Left ventricle myocardium inferior (tissue), 1 donor: ENCODE data around the gene LIN7A. TPM values are rescaled to one million over a fixed set of nuclear protein-coding genes. Genes with fewer than 3 reads are reported as not detected.

Experiments
- DNase-seq: peaks from one replicate; pipeline ENCODE4 v3.0.0-alpha.2; 2020
- H3K27ac ChIP-seq: fragments of 200-600 bp; replicated peaks from 2 replicates; pipeline ENCODE4 v1.8.0; 2021
- H3K27me3 ChIP-seq: fragments of 200-600 bp; 2 replicates; pipeline ENCODE4 v1.8.0; 2021; ENCODE audit warnings: low read depth
- H3K36me3 ChIP-seq: fragments of 200-600 bp; 2 replicates; pipeline ENCODE4 v1.8.0; 2021
- H3K4me1 ChIP-seq: fragments of 200-600 bp; 2 replicates; pipeline ENCODE4 v1.8.0; 2021
- H3K4me3 ChIP-seq: fragments of 200-600 bp; 2 replicates; pipeline ENCODE4 v1.8.0; 2021; ENCODE audit warnings: mild to moderate bottlenecking, moderate library complexity
- H3K9me3 ChIP-seq: fragments of 200-600 bp; replicated peaks from 2 replicates; pipeline ENCODE4 v1.8.0; 2021
- CTCF ChIP-seq: fragments of 200-600 bp; IDR thresholded peaks from 2 replicates; pipeline ENCODE4 v1.8.0; 2021; ENCODE audit warnings: antibody characterized with exemption, mild to moderate bottlenecking, borderline replicate concordance
- intact Hi-C: fragments of 100-400 bp; cut with micrococcal nuclease; formaldehyde crosslinking; loops from one replicate; pipeline ENCODE4 v1.11.0; 2022
- total RNA-seq: library from RNA; stranded (reverse); fragmentation: NEBNext Ultra II Directional; extraction: Animal tissue kit (Norgen Biotek cat#: 25700); gene quantifications from one replicate; pipeline ENCODE4 v1.2.1, GENCODE V29; 2021
- donor health status: DM: no; HTN: yes; CAD: no; lungs with severe emphysema.

LIN7A gene
- total RNA-seq, 1 donor from 2014 or later = 11.9 TPM

- Histone ChIP-seq H3K27ac (no peak overlapping the region), H3K27me3 (no peaks in the 10 kb centered on the region), H3K4me1 (peaks cover 36% of the 10 kb centered on the region), H3K9me3 (no peaks in the 10 kb centered on the region), H3K4me3 (no peak overlapping the region), H3K36me3 (no peaks in the 10 kb centered on the region)
- no peak for DNase-seq
- no peak for TF ChIP-seq CTCF
- intact Hi-C loops = no loop called here
Observed at GRCh38 chr12:80861641-80862378, 75.9 kb downstream of the LIN7A start.

- peaks cover 36% of the 10 kb centered on the region for H3K4me1 ChIP-seq
- DNase-seq = no peak
- H3K27me3 ChIP-seq = no peaks in the 10 kb centered on the region
- H3K9me3 ChIP-seq = no peaks in the 10 kb centered on the region
- H3K27ac ChIP-seq = no peak overlapping the region
- H3K4me3 ChIP-seq = no peak overlapping the region
- H3K36me3 ChIP-seq = no peaks in the 10 kb centered on the region
- intact Hi-C loops = no loop called here
- no peak for TF ChIP-seq CTCF
Observed at GRCh38 chr12:80860928-80861327, 76.8 kb downstream of the LIN7A start.

GRCh38 chr12:80860206-80860605, 77.5 kb downstream of the LIN7A start:
- no peak for DNase-seq
- Histone ChIP-seq H3K9me3 (no peaks in the 10 kb centered on the region), H3K4me1 (peaks cover 32% of the 10 kb centered on the region), H3K4me3 (no peak overlapping the region), H3K27ac (no peak overlapping the region), H3K36me3 (no peaks in the 10 kb centered on the region), H3K27me3 (no peaks in the 10 kb centered on the region)
- TF ChIP-seq CTCF = no peak
- intact Hi-C loops = no loop called here

- Histone ChIP-seq H3K27me3 (no peaks in the 10 kb centered on the region), H3K4me3 (no peak overlapping the region), H3K36me3 (no peaks in the 10 kb centered on the region), H3K4me1 (peaks cover 20% of the 10 kb centered on the region), H3K9me3 (no peaks in the 10 kb centered on the region), H3K27ac (peak overlapping the region; percentile 32)
- no peak for DNase-seq
- intact Hi-C loops = no loop called here
- TF ChIP-seq CTCF = no peak
Observed at GRCh38 chr12:80858356-80858755, 79.4 kb downstream of the LIN7A start.

GRCh38 chr12:80857311-80857710, 80.4 kb downstream of the LIN7A start:
- no peaks in the 10 kb centered on the region for H3K9me3 ChIP-seq
- H3K36me3 ChIP-seq = no peaks in the 10 kb centered on the region
- peaks cover 18% of the 10 kb centered on the region for H3K4me1 ChIP-seq
- no peak for DNase-seq
- H3K27ac ChIP-seq = peak overlapping the region; percentile 32
- no peak overlapping the region for H3K4me3 ChIP-seq
- no peak for TF ChIP-seq CTCF
- intact Hi-C loops = no loop called here
- H3K27me3 ChIP-seq = no peaks in the 10 kb centered on the region
